ENCODE measurements around the gene CFAP119.
"Not testable (repeated sequence)": the region's sequence is repeated elsewhere in the genome, so short reads cannot be mapped to it uniquely, and the experiment has no call there.

Gene CFAP119

DNA sequence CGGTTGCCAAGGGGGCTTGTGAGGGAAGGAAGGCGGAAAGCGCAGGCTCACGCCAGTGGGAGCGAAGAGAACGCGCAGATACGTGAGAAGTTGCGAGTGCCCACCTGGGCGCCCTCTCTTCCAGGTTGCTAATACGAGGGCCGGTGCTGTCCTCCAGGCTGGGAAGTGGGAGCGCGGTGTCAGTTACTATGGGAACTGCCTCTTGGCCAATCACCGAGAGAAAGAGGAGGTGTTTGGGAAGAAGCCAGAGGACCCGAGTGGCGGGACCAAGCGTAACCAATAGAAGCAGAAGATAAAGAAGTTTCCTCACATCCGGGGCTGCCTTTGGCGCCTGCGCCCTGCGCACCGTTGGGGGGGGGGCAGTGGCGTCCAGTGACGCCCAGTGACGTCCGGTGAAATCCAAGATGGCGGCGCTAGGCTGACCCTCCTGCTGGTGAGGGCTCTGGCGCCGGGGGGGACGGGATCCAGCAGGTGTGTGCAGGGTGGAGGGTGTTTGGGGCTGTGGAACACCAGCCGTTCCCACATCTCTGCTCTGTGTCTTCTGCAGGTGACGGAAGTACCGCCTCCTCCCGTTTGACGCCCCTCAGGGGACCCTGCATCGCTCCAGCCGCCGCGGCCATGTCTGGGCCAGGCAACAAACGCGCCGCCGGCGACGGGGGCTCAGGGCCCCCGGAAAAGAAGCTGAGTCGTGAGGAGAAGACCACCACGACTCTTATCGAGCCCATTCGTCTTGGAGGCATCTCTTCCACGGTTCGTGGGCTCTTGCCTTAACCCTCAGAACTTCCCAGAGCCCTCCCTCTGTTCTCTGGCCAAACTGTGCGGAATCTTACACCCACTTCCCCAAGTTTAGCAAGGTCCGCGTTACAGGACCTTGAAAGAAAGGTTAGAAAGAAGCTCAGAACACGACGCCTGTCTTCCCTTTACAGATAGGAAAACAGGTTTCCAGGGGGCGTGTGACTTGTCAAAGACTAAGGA is at the start of gene CFAP119, which contains the start of gene RNF40:
Gene CFAP119 (minus strand): TSS at position 135 of the 975 bp plus-strand sequence. CDS start 314 bp downstream, outside the sequence.
Gene RNF40 (plus strand): TSS at position 395 of the 975 bp plus-strand sequence. CDS start 224 bp downstream, at position 619.
- TF ChIP-seq, protein P1, sequence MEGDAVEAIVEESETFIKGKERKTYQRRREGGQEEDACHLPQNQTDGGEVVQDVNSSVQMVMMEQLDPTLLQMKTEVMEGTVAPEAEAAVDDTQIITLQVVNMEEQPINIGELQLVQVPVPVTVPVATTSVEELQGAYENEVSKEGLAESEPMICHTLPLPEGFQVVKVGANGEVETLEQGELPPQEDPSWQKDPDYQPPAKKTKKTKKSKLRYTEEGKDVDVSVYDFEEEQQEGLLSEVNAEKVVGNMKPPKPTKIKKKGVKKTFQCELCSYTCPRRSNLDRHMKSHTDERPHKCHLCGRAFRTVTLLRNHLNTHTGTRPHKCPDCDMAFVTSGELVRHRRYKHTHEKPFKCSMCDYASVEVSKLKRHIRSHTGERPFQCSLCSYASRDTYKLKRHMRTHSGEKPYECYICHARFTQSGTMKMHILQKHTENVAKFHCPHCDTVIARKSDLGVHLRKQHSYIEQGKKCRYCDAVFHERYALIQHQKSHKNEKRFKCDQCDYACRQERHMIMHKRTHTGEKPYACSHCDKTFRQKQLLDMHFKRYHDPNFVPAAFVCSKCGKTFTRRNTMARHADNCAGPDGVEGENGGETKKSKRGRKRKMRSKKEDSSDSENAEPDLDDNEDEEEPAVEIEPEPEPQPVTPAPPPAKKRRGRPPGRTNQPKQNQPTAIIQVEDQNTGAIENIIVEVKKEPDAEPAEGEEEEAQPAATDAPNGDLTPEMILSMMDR (IDR thresholded peaks at IDR 0.05; ENCODE audit: extremely low read depth, missing control alignments) = no peak
- peak; percentile 99 for DNase-seq (ENCODE audit: low spot score)

GRCh38 chr16:30809675-30810074 is 47.8 kb upstream of the CFAP119 start:
- not testable (repeated sequence) for DNase-seq (ENCODE audit: low spot score)

GRCh38 chr16:30808890-30809426 is 47.1 kb upstream of the CFAP119 start:
- not testable (repeated sequence) for DNase-seq (ENCODE audit: low spot score)

DNA sequence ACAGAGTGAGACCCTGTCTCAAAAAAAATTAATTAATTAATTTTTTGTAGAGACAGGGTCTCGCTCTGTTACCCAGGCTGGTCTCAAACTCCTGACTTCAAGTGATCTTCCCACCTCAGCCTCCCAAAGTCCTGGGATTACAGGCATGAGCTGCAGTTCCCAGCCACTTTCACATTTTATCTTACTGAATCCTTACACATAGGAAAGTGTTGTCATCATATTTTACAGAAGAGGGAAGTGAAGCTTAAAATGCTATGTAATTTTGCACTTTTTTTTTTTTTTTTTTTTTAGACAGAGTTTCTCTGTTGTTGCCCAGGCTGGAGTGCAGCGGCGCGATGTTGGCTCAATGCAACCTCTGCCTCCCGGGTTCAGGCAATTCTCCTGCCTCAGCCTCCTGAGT is 46.3 kb upstream of the CFAP119 start:
- no peak for DNase-seq (ENCODE audit: low spot score)

GRCh38 chr16:30805370-30806169 is 43.7 kb upstream of the CFAP119 start:
- TF ChIP-seq, protein P1 (IDR thresholded peaks at IDR 0.05; ENCODE audit: extremely low read depth, missing control alignments) = no peak

More for the DNA sequence above, 46.3 kb upstream of the CFAP119 start:
- TF ChIP-seq, protein P1 (IDR thresholded peaks at IDR 0.05; ENCODE audit: extremely low read depth, missing control alignments) = no peak

DNA sequence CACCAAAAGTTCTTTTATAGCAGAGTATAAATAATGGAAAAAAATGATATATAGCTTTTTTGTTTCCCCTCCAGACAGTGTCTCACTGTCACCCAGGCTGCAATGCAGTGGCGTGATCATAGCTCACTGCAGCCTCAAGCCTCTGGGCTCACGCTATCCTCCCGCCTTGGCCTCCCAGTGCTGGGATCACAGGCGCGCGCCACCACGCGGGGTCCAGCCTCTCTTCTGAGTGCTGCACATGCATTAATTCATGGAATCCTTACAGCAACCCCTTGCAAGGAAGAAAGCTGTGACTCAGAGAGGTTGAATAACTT is 43.2 kb upstream of the CFAP119 start:
- DNase-seq (ENCODE audit: low spot score) = no peak

More at GRCh38 chr16:30805370-30806169, 43.7 kb upstream of the CFAP119 start:
- DNase-seq (ENCODE audit: low spot score) = peak; percentile 39

GRCh38 chr16:30802936-30803335 is 41.1 kb upstream of the CFAP119 start:
- TF ChIP-seq, protein P1 (IDR thresholded peaks at IDR 0.05; ENCODE audit: extremely low read depth, missing control alignments) = no peak
- no peak for DNase-seq (ENCODE audit: low spot score)

More for the DNA sequence above, 43.2 kb upstream of the CFAP119 start:
- TF ChIP-seq, protein P1 (IDR thresholded peaks at IDR 0.05; ENCODE audit: extremely low read depth, missing control alignments) = no peak
